HT-29 (cell line): ENCODE data around the gene YIPF4. TPM values are rescaled to one million over a fixed set of nuclear protein-coding genes. Genes with fewer than 3 reads are reported as not detected.
"Not testable (repeated sequence)": the region's sequence is repeated elsewhere in the genome, so short reads cannot be mapped to it uniquely, and the experiment has no call there.

ENCODE experiments used
- DNase-seq: peaks from one replicate; pipeline ENCODE4 v3.0.0-alpha.2; 2015; ENCODE audit warnings: low spot score
- total RNA-seq: library from RNA; depleted of rRNA; stranded (reverse); fragments of >200 nt; shearing (Covaris generic); gene quantifications from 2 replicates; pipeline ENCODE4 v1.2.3, GENCODE V29; 2014

Gene YIPF4
- total RNA-seq, 1 experiment from 2014 or later, result 11.9 TPM

DNA sequence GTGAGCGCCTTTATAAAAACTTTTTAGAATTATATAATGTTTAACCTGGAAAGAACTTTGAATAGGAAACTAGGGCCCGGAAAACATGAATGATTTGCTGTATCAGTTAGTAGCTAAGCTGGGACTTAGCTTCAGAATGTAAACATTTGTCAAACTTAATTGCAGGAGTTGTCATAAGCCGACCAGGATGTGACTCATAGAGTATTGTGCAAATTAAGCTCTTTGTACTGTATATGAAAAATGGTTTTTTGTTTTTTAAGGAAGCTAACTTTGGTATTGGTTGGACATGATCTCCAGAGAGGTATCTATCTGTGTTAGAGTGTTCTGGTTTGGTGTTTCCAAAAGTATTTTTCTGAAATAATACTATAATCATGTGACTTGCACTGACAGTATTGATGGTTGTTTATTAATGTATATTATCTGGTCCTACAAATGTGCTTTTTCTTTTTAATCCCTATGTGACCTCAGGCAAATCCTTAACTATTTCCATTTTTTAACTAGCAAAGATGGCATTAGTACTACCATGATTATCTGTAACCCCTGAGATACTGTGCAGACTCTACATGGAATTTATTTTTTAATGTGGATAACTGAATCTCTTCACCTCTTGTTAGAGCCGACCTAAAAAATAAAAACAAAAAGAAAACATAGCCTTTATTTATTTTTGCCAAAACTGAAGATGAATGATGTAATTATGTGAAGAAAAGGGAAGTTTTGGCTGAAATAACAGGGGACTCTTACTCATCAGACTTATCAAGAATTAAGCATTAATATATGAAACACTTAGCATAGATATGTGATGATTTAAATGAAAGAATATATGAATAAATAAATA is 11.7 kb downstream of the YIPF4 start:
- DNase-seq, result peak; percentile 46

DNA sequence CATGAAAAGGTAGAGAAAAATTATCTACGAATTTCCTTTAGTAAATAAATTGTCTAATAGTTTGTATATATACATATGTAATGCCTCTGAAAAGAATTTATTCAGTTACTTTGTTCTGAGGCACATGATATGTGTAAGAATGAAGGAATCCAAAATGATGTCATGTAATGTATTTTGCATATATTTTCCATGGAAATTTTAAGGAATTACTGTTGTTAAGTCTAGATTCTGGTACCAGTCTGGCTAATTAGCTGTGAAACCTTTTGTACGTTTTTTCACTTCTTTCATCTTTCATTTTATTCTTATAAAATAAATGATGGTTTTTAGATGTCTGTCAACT is 12.3 kb downstream of the YIPF4 start:
- no peak for DNase-seq

GRCh38 chr2:32291746-32292145 is 14.0 kb downstream of the YIPF4 start:
- DNase-seq, result no peak

- not testable (repeated sequence) for DNase-seq
Measured at GRCh38 chr2:32293493-32293892, 15.8 kb downstream of the YIPF4 start.

GRCh38 chr2:32293966-32294562 is 16.4 kb downstream of the YIPF4 start:
- not testable (repeated sequence) for DNase-seq

- DNase-seq, result no peak
Measured at GRCh38 chr2:32310577-32310976, 32.9 kb downstream of the YIPF4 start.

DNA sequence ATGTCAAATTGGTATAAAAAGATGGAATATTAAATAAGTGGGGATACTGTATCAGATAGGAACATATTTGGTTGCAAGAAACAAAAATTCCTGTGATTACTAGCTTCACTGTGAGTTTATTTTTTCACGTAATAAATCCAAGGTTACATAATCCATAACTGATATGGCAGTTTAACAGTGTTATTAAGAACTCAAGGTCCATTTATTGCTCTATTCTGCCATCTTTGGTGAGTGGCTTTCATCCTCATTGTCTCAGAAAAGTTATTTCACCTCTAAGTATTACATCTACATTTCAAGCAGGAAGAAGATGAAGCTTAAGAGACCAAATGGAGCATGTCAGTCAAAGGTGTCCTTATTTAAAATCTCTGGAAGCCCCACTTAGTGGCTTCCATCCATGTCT is 37.2 kb downstream of the YIPF4 start:
- DNase-seq, result no peak

DNA sequence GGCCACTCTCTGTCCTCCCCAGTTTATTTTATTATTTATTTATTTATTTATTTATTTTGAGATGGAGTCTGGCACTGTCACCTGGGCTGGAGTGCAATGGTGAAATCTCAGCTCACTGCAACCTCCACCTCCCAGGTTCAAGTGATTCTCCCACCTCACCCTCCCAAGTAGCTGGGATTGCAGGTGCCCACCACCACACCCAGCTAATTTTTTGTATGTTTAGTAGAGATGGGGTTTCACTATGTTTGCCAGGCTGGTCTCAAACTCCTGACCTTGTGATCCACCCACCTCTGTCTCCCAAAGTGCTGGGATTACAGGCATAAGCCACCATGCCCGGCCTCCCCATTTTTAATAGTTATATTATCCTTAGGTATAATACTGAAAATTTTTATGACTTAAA is 51.0 kb downstream of the YIPF4 start:
- not testable (repeated sequence) for DNase-seq

- DNase-seq, result peak; percentile 56
Measured at GRCh38 chr2:32329180-32329980, 51.7 kb downstream of the YIPF4 start.

GRCh38 chr2:32330136-32330535 is 52.4 kb downstream of the YIPF4 start:
- no peak for DNase-seq

DNA sequence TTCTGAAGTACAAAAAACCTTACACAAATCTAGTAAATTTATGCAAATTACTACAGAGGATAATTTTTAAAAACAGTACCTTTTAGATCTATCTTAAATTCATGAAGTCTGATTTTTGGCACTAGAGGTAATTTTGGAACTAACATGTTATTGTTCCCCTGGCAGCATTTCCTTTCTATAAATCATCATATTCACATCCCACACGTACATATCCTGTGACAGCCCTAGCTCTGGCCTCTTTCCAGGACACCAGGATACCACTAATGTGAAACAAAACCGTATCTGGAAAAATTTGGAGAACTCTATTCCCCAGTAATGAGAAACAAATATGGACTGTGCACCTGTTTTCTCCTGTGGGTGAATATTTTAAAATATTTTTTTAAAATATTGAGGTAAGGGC is 65.1 kb downstream of the YIPF4 start:
- DNase-seq, result no peak

GRCh38 chr2:32350797-32351196 is 73.1 kb downstream of the YIPF4 start:
- DNase-seq, result not testable (repeated sequence)

- DNase-seq, result no peak
Measured at GRCh38 chr2:32355976-32356680, 78.4 kb downstream of the YIPF4 start.

GRCh38 chr2:32356681-32357317 is 79.1 kb downstream of the YIPF4 start, which contains the start of gene BIRC6:
Gene BIRC6 (plus strand): TSS chr2:32357023. CDS start chr2:32357162, 139 bp downstream.
- peak; percentile 96 for DNase-seq

GRCh38 chr2:32357318-32358110 is 79.8 kb downstream of the YIPF4 start:
- peak; percentile 41 for DNase-seq

GRCh38 chr2:32358111-32358482 is 80.4 kb downstream of the YIPF4 start:
- DNase-seq, result peak; percentile 51

- DNase-seq, result no peak
Measured at GRCh38 chr2:32360416-32360815, 82.7 kb downstream of the YIPF4 start.

DNA sequence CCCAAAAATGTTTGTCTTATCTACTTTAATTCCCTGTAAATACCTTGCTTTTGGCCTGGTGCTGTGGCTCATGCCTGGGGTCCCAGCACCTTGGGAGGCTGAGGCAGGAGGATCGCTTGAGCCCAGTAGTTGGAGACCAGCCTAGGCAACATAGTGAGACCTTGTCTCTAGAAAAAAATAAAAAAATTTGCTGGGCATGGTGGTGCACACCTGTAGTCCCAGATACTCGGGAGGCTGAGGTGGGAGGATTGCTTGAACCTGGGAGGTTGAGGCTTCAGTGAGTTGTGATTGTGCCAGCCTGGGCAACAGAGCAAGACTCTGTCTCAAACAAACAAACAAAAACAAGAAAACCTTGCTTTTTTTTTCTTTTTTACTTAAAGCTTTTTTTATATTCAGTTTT is 85.3 kb downstream of the YIPF4 start:
- not testable (repeated sequence) for DNase-seq

DNA sequence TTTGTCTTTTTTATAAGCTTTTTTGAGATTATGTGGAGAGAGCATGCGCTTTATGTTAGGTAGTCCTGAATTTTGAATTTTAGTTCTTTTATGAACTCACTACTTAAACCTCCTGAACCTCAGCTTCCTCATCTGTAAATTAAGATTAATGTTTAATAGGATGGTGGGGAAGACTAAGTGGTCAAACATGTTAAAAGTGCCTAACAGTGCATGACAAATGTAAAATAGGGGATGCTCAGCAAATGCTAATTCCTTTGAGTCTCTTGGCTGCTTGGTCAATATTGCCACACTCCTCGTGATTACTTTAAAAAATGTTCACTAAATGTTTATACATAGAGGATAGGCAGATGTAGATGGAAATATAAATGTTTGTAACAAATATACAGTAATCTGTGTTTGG is 85.9 kb downstream of the YIPF4 start:
- DNase-seq, result no peak

DNA sequence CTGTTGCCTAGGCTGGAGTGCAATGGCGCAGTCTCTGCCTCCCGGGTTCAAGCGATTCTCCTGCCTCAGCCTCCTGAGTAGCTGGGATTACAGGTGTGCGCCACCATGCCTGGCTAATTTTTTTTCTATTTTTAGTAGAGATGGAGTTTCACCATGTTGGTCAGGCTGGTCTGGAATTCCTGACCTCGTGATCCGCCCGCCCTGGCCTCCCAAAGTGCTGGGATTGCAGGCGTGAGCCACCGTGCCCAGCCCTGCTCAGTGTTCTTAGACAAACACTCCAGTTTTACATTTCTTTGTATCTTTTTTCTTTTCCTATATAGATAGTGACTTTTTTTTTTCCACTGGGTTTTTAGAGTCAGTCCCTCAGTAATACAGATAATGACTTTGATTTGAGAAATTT is 86.6 kb downstream of the YIPF4 start:
- not testable (repeated sequence) for DNase-seq
